SK-MEL-5 (cell line): Measurements from ENCODE around the gene PLCB4. TPM values are rescaled to one million over a fixed set of nuclear protein-coding genes. Genes with fewer than 3 reads are reported as not detected.
A peak's percentile ranks its signal among the peaks of the same experiment; 100 is the strongest.

Source experiments
- DNase-seq: peaks from one replicate; pipeline ENCODE4 v3.0.0-alpha.2; 2016; ENCODE audit warnings: low read depth, low spot score
- in situ Hi-C: cut with HindIII; loops from 2 replicates; pipeline ENCODE4 v1.10.0; 2016; ENCODE audit warnings: low sequenced_read_pairs, high pct_unique_total_duplicates, low pct_unique_long_range_greater_than_20kb
- total RNA-seq: library from RNA; depleted of rRNA; stranded (reverse); fragments of >200 nt; shearing (Covaris generic); gene quantifications from 2 replicates; pipeline ENCODE4 v1.2.3, GENCODE V29; 2014

PLCB4 gene
- total RNA-seq, 1 experiment from 2014 or later: 15.8 TPM

- in situ Hi-C loops: no loop called here
- no peak for DNase-seq
Measured at GRCh38 chr20:9122571-9122970, 53.7 kb downstream of the PLCB4 start.

GRCh38 chr20:9126527-9126926, 57.6 kb downstream of the PLCB4 start:
- peak; percentile 76 for DNase-seq
- in situ Hi-C loops: no loop called here

GRCh38 chr20:9128568-9128967, 59.7 kb downstream of the PLCB4 start:
- DNase-seq: no peak
- in situ Hi-C loops: no loop called here

- peak; percentile 63 for DNase-seq
- in situ Hi-C loops: no loop called here
Measured at GRCh38 chr20:9129756-9130155, 60.9 kb downstream of the PLCB4 start.

- in situ Hi-C loops: no loop called here
- DNase-seq: no peak
Measured at GRCh38 chr20:9130521-9130920, 61.6 kb downstream of the PLCB4 start.

GRCh38 chr20:9131841-9132240, 63.0 kb downstream of the PLCB4 start:
- in situ Hi-C loops: no loop called here
- no peak for DNase-seq

- DNase-seq: no peak
- in situ Hi-C loops: no loop called here
Measured at GRCh38 chr20:9134346-9134745, 65.5 kb downstream of the PLCB4 start.

GRCh38 chr20:9136114-9136513, 67.2 kb downstream of the PLCB4 start:
- in situ Hi-C loops: no loop called here
- no peak for DNase-seq

GRCh38 chr20:9137001-9137400, 68.1 kb downstream of the PLCB4 start:
- in situ Hi-C loops: no loop called here
- no peak for DNase-seq

GRCh38 chr20:9139106-9139833, 70.4 kb downstream of the PLCB4 start:
- in situ Hi-C loops: no loop called here
- DNase-seq: no peak

- no peak for DNase-seq
- in situ Hi-C loops: no loop called here
Measured at GRCh38 chr20:9140162-9140760, 71.4 kb downstream of the PLCB4 start.

GRCh38 chr20:9141070-9141469, 72.2 kb downstream of the PLCB4 start:
- in situ Hi-C loops: no loop called here

GRCh38 chr20:9141921-9142320, 73.0 kb downstream of the PLCB4 start:
- in situ Hi-C loops: no loop called here
- no peak for DNase-seq

More at GRCh38 chr20:9141070-9141469, 72.2 kb downstream of the PLCB4 start:
- no peak for DNase-seq

- in situ Hi-C loops: no loop called here
- no peak for DNase-seq
Measured at GRCh38 chr20:9142809-9143208, 73.9 kb downstream of the PLCB4 start.

GRCh38 chr20:9143926-9144325, 75.0 kb downstream of the PLCB4 start:
- no peak for DNase-seq
- in situ Hi-C loops: no loop called here

- in situ Hi-C loops: no loop called here
- DNase-seq: no peak
Measured at GRCh38 chr20:9144643-9145042, 75.8 kb downstream of the PLCB4 start.

- in situ Hi-C loops: no loop called here
- DNase-seq: no peak
Measured at GRCh38 chr20:9145142-9145541, 76.3 kb downstream of the PLCB4 start.

GRCh38 chr20:9146649-9147048, 77.8 kb downstream of the PLCB4 start:
- in situ Hi-C loops: no loop called here
- DNase-seq: no peak

GRCh38 chr20:9147547-9148024, 78.7 kb downstream of the PLCB4 start:
- in situ Hi-C loops: no loop called here
- DNase-seq: no peak
